Renal pelvis (tissue), 12 donors: ENCODE data around the gene XPO4. TPM values are rescaled to one million over a fixed set of nuclear protein-coding genes. Genes with fewer than 3 reads are reported as not detected.
A peak's percentile ranks its signal among the peaks of the same experiment; 100 is the strongest.
"Not testable (repeated sequence)": the region's sequence is repeated elsewhere in the genome, so short reads cannot be mapped to it uniquely, and the experiment has no call there.

Experiments used
- DNase-seq: peaks from one replicate; pipeline ENCODE4 v3.0.0-alpha.2; 2013
- long read RNA-seq, 16 experiments: transcript quantifications; one replicate each; lab custom pipeline, GENCODE V29; 2026
- polyA plus RNA-seq, 3 donors: library from polyadenylated mRNA; unstranded; fragments of 120-200 nt; gene quantifications; one replicate each; pipeline ENCODE4 v1.2.1, GENCODE V29; 2013; ENCODE audit not compliant: insufficient read length in 3 of 3

Gene XPO4
- polyA plus RNA-seq, result 10 to 100 TPM; 17.4 to 22.5 (median 20.3) TPM
- long read RNA-seq, donor 1, result 0 reads
- long read RNA-seq, donor 2, result 0 reads
- long read RNA-seq, donor 3, result 0 reads
- long read RNA-seq, donor 4, full-length matches to known transcripts, result 2 of 2 reads
- long read RNA-seq, donor 4, partial matches to known transcripts, result 0 of 2 reads
- long read RNA-seq, donor 4, other reads (novel, unspliced or antisense), result 0 of 2 reads
- long read RNA-seq, donor 5, full-length matches to known transcripts, result 1 of 1 reads
- long read RNA-seq, donor 5, partial matches to known transcripts, result 0 of 1 reads
- long read RNA-seq, donor 5, other reads (novel, unspliced or antisense), result 0 of 1 reads
- long read RNA-seq, donor 6, result 0 reads
- long read RNA-seq, donor 7, result 0 reads
- long read RNA-seq, donor 8, result 0 reads
- long read RNA-seq, donor 9, full-length matches to known transcripts, result 1 of 1 reads
- long read RNA-seq, donor 9, partial matches to known transcripts, result 0 of 1 reads
- long read RNA-seq, donor 9, other reads (novel, unspliced or antisense), result 0 of 1 reads
- long read RNA-seq, donor 10, result 0 reads
- long read RNA-seq, donor 11, result 0 reads
- long read RNA-seq, donor 12, full-length matches to known transcripts, result 1 of 1 reads
- long read RNA-seq, donor 12, partial matches to known transcripts, result 0 of 1 reads
- long read RNA-seq, donor 12, other reads (novel, unspliced or antisense), result 0 of 1 reads
- long read RNA-seq, donor 13, result 0 reads
- long read RNA-seq, donor 14, result 0 reads
- long read RNA-seq, donor 15, full-length matches to known transcripts, result 1 of 1 reads
- long read RNA-seq, donor 15, partial matches to known transcripts, result 0 of 1 reads
- long read RNA-seq, donor 15, other reads (novel, unspliced or antisense), result 0 of 1 reads
- long read RNA-seq, donor 16, full-length matches to known transcripts, result 1 of 1 reads
- long read RNA-seq, donor 16, partial matches to known transcripts, result 0 of 1 reads
- long read RNA-seq, donor 16, other reads (novel, unspliced or antisense), result 0 of 1 reads

DNA sequence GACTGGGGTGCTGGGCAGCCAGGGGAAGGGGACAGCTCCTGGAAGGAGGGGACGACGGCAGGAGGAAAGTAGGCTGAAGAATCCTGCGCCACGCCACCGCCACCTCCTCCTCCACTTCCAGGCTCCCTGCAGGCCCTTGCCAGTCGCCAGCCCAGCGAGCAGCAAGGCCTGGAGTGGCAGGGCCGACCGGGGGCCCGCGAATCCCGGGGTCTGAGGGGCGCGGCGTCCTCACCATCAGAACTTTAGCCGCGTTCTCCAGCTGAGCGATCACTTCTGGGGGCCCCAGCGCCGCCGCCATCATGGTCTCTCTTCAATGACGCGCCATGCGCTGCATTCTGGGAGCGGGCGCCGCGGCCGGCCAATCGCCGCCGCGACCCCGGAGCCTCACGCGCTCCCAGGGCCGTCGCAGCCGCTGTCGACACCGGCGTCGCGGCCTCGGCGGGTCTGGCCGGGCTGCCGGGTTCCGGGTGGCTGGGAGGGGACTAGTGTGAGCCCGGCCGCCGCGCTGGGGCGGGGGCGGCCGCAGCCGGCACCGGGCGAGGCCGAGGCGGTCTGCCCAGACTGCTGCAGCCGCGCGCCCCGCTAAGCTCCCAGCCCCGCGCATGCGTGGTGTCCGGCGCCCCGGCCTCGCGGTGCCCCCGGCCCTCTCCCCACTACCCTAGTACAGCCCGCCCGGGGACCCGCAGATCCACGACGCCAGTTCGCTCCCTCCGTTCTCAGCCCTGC, at the start of gene XPO4:
Gene XPO4, minus strand, starts transcription at position 309 of the 726 bp plus-strand sequence. Its CDS starts 8 bp downstream, at position 301.
- DNase-seq, result peak; percentile 83

GRCh38 chr13:20948001-20948400, 45.5 kb upstream of the XPO4 start:
- not testable (repeated sequence) for DNase-seq

DNA sequence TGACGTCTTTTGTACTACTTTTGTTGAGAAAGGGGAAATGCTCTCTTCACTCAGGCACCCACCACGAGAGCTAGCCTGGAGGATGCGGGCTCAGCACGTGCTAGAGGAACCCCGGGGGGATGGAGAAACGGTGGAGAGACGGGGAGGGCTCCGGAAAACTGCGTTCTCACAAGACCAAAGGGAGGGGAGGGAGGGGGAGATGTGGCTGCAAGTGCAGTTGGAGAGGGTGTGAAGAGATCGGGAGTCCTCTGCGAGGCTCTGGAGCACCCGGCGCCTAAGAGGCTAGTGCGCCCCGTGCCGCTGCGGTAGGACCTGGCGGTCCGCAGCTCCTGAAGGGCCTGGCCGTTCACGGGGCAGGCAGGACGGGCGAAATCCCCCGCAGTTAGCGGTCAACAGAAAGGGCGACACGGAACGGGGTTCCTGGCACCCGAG, 43.4 kb upstream of the XPO4 start:
- no peak for DNase-seq

DNA sequence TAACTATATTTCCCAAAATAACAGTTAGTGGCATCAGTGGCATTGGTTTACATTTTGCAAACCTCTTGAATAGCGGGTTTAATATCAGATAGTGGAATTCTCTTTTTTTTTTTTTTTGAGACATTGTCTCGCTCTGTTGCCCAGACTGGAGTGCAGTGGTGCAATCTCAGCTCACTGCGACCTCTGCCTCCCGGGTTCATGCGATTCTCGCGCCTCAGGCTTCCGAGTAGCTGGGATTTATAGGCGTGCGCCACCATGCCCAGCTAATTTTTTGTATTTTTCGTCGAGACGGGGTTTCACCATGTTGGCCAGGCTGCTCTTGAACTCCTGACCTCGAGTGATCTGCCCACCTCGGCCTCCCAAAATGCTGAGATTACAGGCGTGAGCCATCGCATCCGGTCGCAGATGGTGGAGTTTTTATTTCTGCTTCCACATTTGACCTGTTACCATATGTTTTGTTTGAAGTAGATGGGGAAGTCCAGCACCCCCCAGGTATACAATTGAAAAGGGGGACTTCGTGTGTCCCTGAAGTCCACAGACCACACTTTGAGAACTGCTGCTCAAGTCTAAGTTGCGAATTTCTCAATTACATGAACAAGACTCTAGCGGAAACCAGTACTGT, 40.5 kb upstream of the XPO4 start:
- no peak for DNase-seq

GRCh38 chr13:20940511-20940910, 38.0 kb upstream of the XPO4 start:
- not testable (repeated sequence) for DNase-seq

GRCh38 chr13:20940083-20940482, 37.5 kb upstream of the XPO4 start:
- DNase-seq, result no peak

GRCh38 chr13:20939662-20940061, 37.1 kb upstream of the XPO4 start:
- no peak for DNase-seq

DNA sequence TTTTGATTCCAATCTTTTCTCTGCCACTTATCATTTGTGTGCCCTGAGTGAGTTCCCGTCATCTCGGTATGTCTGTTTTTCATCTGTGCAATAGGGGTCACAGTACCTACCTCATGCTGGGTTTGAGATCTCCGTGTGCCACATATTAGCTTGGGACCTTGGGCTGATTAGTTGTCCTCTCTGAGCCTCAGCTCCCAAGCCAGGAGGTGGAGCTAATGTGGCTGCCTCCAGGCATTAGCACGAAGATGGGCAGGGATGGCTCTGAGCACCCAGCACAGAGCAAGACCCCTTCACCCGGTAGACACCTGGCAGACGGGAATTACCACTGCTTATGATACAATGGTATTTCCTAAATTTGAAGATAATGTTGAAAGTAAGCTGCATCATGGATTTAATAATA, 35.8 kb upstream of the XPO4 start:
- no peak for DNase-seq

DNA sequence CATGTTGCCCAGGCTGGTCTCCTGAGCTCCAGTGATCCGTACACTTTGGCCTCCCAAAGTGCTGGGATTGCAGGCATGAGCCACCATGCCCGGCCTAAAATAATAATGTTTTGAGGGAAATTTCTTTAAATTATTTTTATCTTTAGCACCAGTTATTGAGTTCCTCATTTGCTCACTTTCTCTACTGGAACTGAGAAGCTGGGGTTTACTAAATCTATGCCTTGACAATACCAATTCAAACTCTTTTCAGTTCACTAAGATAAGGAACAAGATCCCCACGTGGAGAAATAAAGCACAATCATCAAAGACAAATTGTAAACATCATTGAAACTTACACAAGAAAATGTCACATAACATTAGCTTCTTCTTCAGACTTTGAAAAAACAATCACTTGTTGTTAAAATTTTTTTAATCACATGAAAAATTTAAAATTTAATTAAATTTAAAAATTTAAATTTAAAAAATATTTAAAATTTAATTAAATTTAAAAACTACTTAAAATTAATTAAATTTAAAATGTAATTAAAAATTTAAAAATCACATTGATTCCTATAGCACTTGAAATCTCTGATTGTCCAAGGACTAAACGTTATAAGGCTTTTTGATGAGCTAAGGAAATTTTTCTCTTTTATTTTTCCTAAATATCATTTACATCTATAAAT, 25.2 kb upstream of the XPO4 start:
- DNase-seq, result no peak

GRCh38 chr13:20925395-20925790, 22.8 kb upstream of the XPO4 start:
- DNase-seq, result not testable (repeated sequence)

- DNase-seq, result peak; percentile 91
Measured at GRCh38 chr13:20924758-20925394, 22.3 kb upstream of the XPO4 start.

GRCh38 chr13:20923272-20923671, 20.7 kb upstream of the XPO4 start:
- no peak for DNase-seq

- no peak for DNase-seq
Measured at GRCh38 chr13:20921572-20921971, 19.0 kb upstream of the XPO4 start.

- DNase-seq, result not testable (repeated sequence)
Measured at GRCh38 chr13:20915676-20916075, 13.1 kb upstream of the XPO4 start.

- DNase-seq, result no peak
Measured at GRCh38 chr13:20911037-20911436, 8.5 kb upstream of the XPO4 start.

DNA sequence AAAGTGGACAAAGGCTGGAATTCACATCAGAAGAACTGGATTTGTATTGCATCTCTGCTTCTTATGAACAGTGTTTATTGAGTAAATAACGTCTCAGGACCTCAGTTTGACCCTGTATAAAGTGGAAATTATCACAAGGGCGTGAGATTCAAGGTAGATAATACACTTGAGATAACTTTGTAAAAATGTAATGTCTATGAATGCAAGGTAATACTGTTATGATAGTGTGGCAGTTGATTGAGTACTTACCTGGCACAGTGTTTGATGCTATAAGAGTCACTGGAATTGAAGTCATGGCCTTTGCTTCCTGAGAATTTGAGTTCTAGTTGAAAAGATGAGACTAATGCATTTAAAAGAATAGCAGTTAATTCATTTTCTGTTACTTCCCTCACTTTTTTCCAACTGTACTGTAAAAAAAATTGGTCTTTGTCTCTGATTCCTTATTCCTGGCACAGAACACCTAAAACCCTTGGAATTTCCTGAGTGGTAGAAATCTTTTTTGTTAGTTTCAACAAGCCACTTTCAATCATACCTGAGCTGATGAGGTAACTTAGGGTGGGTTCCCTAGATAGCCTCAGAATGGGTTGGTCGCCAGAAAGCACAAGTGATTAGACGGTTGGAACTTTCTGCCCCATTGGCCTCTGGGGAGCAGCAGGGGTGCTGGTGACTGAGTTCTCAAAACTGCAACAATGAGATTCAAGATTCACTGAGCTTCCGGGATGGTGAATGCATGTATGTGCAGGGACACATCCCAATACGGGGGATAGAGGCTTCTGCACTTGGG, 6.4 kb upstream of the XPO4 start:
- DNase-seq, result no peak

DNA sequence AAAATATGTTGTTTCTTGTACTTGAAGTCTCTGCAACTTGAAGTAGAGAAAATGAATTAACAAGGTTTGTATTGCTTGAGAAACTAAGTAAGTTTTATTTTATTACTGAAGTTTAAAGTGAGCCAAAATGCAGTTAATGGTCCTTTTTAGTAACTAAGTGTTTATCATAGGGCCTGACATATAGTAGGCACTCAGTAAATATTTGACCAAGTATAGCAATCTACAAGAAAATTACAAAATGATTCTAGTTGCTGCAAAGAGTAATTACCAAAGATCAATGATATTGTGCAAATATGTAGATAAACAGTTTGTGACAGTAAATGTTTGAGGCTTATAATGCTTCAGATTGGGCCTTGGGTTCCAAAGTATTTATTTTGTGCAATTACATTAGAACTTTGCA, 2.4 kb upstream of the XPO4 start:
- no peak for DNase-seq

- no peak for DNase-seq
Measured at GRCh38 chr13:20903164-20903475, 574 bp upstream of the XPO4 start.

GRCh38 chr13:20901668-20902437, 693 bp downstream of the XPO4 start:
- peak; percentile 30 for DNase-seq
